K562 (cell line): ENCODE measurements around the gene MLN. TPM values are rescaled to one million over a fixed set of nuclear protein-coding genes. Genes with fewer than 3 reads are reported as not detected.

Experiments used
- BACH1 ChIP-seq: fragments of 200-800 bp; sonication (Bioruptor generic); IDR thresholded peaks from 2 replicates; pipeline ENCODE4 v1.6.1; 2016; ENCODE audit warnings: missing genetic modification characterization, missing compliant biosample characterization
- BRCA1 ChIP-seq, 2 experiments: fragments of 450-650 bp in 1 of 2; sonication (generic) in 1 of 2; formaldehyde crosslinking in 1 of 2; IDR thresholded peaks; 2 replicates each; pipeline versions ENCODE4 v1.5.0 to v1.6.1; 2017 to 2020; ENCODE audit warnings: mild to moderate bottlenecking in 1 of 2, missing genetic modification reagents in 1 of 2
- CHCHD3 ChIP-seq: fragments of 250-450 bp; sonication (Bioruptor Pico); IDR thresholded peaks from 2 replicates; pipeline ENCODE4 v2.1.2; 2022; ENCODE audit warnings: mild to moderate bottlenecking
- CXXC5 ChIP-seq: fragments of 250-450 bp; sonication (Bioruptor Pico); IDR thresholded peaks from 2 replicates; pipeline ENCODE4 v1.8.0; 2022; ENCODE audit warnings: inconsistent platforms, mild to moderate bottlenecking, moderate library complexity
- GATA2 ChIP-seq: sonication (generic); formaldehyde crosslinking; IDR thresholded peaks from 2 replicates; pipeline ENCODE4 v1.4.0; 2020; ENCODE audit warnings: mild to moderate bottlenecking, missing genetic modification reagents
- HDAC2 ChIP-seq: fragments of 450-650 bp; IDR thresholded peaks from 2 replicates; pipeline ENCODE4 v1.6.1; 2016; ENCODE audit warnings: mild to moderate bottlenecking
- HDGF ChIP-seq: fragments of 450-650 bp; IDR thresholded peaks from 2 replicates; pipeline ENCODE4 v1.6.1; 2016
- HMGN3 ChIP-seq: IDR thresholded peaks from 2 replicates; pipeline ENCODE4 v1.6.1; 2011; ENCODE audit warnings: borderline replicate concordance, low read depth, mild to moderate bottlenecking, mixed read lengths, low read length; ENCODE audit not compliant: insufficient read length; ENCODE audit errors: extremely low read depth
- KDM5B ChIP-seq: fragments of 200-600 bp; sonication (generic); IDR thresholded peaks from 2 replicates; pipeline ENCODE4 v1.6.1; 2012; ENCODE audit warnings: low read depth, mild to moderate bottlenecking, moderate library complexity, low read length, control low read depth, inconsistent platforms; ENCODE audit not compliant: insufficient replicate concordance
- KLF13 ChIP-seq: fragments of 450-650 bp; IDR thresholded peaks from 2 replicates; pipeline ENCODE4 v1.6.1; 2016; ENCODE audit warnings: missing genetic modification characterization, low read depth, mild to moderate bottlenecking, missing compliant biosample characterization, moderate library complexity, borderline replicate concordance
- MTA1 ChIP-seq: fragments of 450-650 bp; IDR thresholded peaks from 2 replicates; pipeline ENCODE4 v1.6.1; 2017; ENCODE audit warnings: borderline replicate concordance
- RAD51 ChIP-seq: fragments of 450-650 bp; IDR thresholded peaks from 2 replicates; pipeline ENCODE4 v1.7.1; 2016; ENCODE audit warnings: low read depth, mild to moderate bottlenecking, borderline replicate concordance
- SMARCA4 ChIP-seq: fragments of 450-650 bp; IDR thresholded peaks from 2 replicates; pipeline ENCODE4 v1.6.1; 2016
- SOX6 ChIP-seq: fragments of 450-650 bp; IDR thresholded peaks from 2 replicates; pipeline ENCODE4 v1.6.1; 2014; ENCODE audit warnings: mild to moderate bottlenecking
- ZBTB1 ChIP-seq: sonication (generic); formaldehyde crosslinking; IDR thresholded peaks from 2 replicates; pipeline ENCODE4 v1.8.1; 2023; ENCODE audit warnings: missing genetic modification reagents, low read depth, mild to moderate bottlenecking, borderline replicate concordance
- ZNF124 ChIP-seq: sonication (generic); formaldehyde crosslinking; IDR thresholded peaks from 2 replicates; pipeline ENCODE4 v1.8.1; 2022; ENCODE audit warnings: missing genetic modification reagents
- ZNF384 ChIP-seq: IDR thresholded peaks from 2 replicates; pipeline ENCODE4 v1.6.1; 2012; ENCODE audit warnings: low read depth, low read length, improper control_type of control experiment
- ZNF431 ChIP-seq: sonication (generic); formaldehyde crosslinking; IDR thresholded peaks from 2 replicates; pipeline ENCODE4 v1.8.0; 2022; ENCODE audit warnings: mild to moderate bottlenecking, missing genetic modification reagents
- polyA plus RNA-seq, 8 experiments: library from polyadenylated mRNA; depleted of rRNA in 4 of 8; stranded (reverse) in 5 of 8; unstranded in 3 of 8; fragments of >200 nt; fragmentation: Nextera tagmentation in 2 of 8; fragmentation: Illumina TruSeq in 1 of 8; extraction: Ambion mirVana in 2 of 8; extraction: Trizol in 1 of 8; gene quantifications; 2 replicates each; pipeline versions ENCODE4 v1.2.1 to v1.2.3, GENCODE V29; 2011 to 2014; ENCODE audit warnings: inconsistent platforms in 1 of 8, missing spikeins in 1 of 8
- total RNA-seq, 7 experiments: library from RNA; depleted of rRNA in 6 of 7; stranded (reverse); fragments of >200 nt in 6 of 7; fragmentation: Illumina TruSeq in 2 of 7; extraction: Trizol in 2 of 7; gene quantifications; 2 replicates each; pipeline versions ENCODE4 v1.2.1 to v1.2.3, GENCODE V29; 2011 to 2021; ENCODE audit warnings: low replicate concordance in 1 of 7
- TF ChIP-seq, protein P1 (sequence below): sonication (generic); formaldehyde crosslinking; IDR thresholded peaks from 2 replicates; pipeline ENCODE4 v1.8.1; 2023; ENCODE audit warnings: missing genetic modification reagents, mild to moderate bottlenecking, borderline replicate concordance
- TF ChIP-seq, protein P2 (sequence below): fragments of 450-650 bp; IDR thresholded peaks from 2 replicates; pipeline ENCODE4 v1.6.1; 2018; ENCODE audit not compliant: partially characterized antibody

MLN gene
- total and polyA plus RNA-seq, 9 of the 15 experiments (the other 6 are each of a cell fraction or from before 2014, with no cell fraction given) = not detected

DNA sequence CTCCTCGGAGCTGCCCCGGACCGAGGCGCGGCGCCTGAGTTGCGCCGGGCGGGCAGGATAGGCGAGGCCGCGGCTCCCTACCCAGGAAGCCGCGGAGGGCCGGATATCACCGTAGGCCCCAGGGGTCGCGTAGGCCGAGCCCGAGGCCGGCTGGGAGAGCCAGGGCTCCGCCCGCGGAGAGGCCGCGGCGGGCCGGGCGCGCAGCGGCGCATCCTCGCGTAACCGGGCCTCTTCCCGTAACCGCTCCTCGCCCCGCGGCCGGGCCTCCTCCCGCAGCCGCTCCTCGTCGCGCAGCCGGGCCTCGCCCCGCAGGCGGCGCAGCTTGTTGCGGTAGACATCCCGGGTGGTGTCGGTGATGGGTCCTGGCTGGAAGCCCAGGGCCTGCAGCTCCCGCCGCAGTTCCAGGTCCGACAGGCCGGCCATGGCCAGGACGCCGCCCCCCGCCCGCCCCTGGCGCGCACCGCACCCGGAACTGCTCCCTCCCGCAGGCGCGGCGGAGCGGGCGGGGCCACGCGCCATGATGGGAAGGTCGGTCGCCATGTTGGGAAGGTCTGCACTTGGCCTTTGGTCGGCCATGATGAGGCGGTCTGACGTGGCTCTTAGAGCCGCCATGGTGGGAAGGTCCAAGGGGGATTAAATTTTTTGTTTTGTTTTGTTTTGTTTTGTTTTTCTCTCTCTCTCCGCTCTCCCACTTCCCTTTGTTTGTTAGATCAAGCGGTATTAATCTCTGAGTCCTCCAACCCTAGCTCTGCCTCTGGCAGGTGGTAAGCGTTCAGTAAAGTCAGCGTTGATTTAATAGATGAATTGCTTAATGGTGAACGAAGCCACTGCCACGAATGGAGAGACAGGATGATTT lies 14.9 kb downstream of the MLN start, which contains the start of gene LEMD2 (continued):
- TF ChIP-seq, protein P1, sequence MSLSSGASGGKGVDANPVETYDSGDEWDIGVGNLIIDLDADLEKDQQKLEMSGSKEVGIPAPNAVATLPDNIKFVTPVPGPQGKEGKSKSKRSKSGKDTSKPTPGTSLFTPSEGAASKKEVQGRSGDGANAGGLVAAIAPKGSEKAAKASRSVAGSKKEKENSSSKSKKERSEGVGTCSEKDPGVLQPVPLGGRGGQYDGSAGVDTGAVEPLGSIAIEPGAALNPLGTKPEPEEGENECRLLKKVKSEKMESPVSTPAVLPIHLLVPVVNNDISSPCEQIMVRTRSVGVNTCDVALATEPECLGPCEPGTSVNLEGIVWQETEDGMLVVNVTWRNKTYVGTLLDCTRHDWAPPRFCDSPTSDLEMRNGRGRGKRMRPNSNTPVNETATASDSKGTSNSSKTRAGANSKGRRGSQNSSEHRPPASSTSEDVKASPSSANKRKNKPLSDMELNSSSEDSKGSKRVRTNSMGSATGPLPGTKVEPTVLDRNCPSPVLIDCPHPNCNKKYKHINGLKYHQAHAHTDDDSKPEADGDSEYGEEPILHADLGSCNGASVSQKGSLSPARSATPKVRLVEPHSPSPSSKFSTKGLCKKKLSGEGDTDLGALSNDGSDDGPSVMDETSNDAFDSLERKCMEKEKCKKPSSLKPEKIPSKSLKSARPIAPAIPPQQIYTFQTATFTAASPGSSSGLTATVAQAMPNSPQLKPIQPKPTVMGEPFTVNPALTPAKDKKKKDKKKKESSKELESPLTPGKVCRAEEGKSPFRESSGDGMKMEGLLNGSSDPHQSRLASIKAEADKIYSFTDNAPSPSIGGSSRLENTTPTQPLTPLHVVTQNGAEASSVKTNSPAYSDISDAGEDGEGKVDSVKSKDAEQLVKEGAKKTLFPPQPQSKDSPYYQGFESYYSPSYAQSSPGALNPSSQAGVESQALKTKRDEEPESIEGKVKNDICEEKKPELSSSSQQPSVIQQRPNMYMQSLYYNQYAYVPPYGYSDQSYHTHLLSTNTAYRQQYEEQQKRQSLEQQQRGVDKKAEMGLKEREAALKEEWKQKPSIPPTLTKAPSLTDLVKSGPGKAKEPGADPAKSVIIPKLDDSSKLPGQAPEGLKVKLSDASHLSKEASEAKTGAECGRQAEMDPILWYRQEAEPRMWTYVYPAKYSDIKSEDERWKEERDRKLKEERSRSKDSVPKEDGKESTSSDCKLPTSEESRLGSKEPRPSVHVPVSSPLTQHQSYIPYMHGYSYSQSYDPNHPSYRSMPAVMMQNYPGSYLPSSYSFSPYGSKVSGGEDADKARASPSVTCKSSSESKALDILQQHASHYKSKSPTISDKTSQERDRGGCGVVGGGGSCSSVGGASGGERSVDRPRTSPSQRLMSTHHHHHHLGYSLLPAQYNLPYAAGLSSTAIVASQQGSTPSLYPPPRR (CRISPR knock-in tag) = peak; percentile 75; the same call in 1 of the 2 replicates
- no peak for TF ChIP-seq ZNF431 (CRISPR knock-in tag)
- no peak for TF ChIP-seq BRCA1 (IDR thresholded peaks at IDR 0.05)
- no peak for TF ChIP-seq BRCA1 (CRISPR knock-in tag; IDR thresholded peaks at IDR 0.05)
- no peak for TF ChIP-seq ZNF384
- TF ChIP-seq HDGF = no peak
- no peak for TF ChIP-seq ZNF124 (CRISPR knock-in tag)
- TF ChIP-seq SOX6 = peak; percentile 71; the same call in 1 of the 2 replicates
- no peak for TF ChIP-seq GATA2 (CRISPR knock-in tag)
- TF ChIP-seq CHCHD3 (CRISPR knock-in tag) = peak; percentile 81; the same call in 1 of the 2 replicates
- TF ChIP-seq ZBTB1 (CRISPR knock-in tag) = 0 out of 2 replicates have a peak, but pooled peaks have one; percentile 27
- peak; percentile 94; the same call in 1 of the 2 replicates for TF ChIP-seq BACH1 (tag)
- TF ChIP-seq RAD51 = no peak
- TF ChIP-seq CXXC5 (CRISPR knock-in tag) = peak; percentile 96
- peak; percentile 76; the same call in 1 of the 2 replicates for TF ChIP-seq MTA1
- TF ChIP-seq KLF13 = peak; percentile 95
- TF ChIP-seq HMGN3 = peak; percentile 70
- TF ChIP-seq, protein P2, sequence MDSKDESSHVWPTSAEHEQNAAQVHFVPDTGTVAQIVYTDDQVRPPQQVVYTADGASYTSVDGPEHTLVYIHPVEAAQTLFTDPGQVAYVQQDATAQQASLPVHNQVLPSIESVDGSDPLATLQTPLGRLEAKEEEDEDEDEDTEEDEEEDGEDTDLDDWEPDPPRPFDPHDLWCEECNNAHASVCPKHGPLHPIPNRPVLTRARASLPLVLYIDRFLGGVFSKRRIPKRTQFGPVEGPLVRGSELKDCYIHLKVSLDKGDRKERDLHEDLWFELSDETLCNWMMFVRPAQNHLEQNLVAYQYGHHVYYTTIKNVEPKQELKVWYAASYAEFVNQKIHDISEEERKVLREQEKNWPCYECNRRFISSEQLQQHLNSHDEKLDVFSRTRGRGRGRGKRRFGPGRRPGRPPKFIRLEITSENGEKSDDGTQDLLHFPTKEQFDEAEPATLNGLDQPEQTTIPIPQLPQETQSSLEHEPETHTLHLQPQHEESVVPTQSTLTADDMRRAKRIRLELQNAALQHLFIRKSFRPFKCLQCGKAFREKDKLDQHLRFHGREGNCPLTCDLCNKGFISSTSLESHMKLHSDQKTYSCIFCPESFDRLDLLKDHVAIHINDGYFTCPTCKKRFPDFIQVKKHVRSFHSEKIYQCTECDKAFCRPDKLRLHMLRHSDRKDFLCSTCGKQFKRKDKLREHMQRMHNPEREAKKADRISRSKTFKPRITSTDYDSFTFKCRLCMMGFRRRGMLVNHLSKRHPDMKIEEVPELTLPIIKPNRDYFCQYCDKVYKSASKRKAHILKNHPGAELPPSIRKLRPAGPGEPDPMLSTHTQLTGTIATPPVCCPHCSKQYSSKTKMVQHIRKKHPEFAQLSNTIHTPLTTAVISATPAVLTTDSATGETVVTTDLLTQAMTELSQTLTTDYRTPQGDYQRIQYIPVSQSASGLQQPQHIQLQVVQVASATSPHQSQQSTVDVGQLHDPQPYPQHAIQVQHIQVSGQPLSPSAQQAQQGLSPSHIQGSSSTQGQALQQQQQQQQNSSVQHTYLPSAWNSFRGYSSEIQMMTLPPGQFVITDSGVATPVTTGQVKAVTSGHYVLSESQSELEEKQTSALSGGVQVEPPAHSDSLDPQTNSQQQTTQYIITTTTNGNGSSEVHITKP = peak; percentile 45
- TF ChIP-seq HDAC2 = no peak
- TF ChIP-seq KDM5B = peak; percentile 77
- TF ChIP-seq SMARCA4 = no peak
